ENCODE data around the gene RGS6. TPM values are rescaled to one million over a fixed set of nuclear protein-coding genes. Genes with fewer than 3 reads are reported as not detected.

RGS6 gene
- total RNA-seq, 2 experiments from 2014 or later: 0.13 to 0.38 TPM

GRCh38 chr14:72568296-72568992, 636.2 kb downstream of the RGS6 start:
- POLR2A ChIA-PET: no interaction called here
- CTCF ChIA-PET: no interaction called here

DNA sequence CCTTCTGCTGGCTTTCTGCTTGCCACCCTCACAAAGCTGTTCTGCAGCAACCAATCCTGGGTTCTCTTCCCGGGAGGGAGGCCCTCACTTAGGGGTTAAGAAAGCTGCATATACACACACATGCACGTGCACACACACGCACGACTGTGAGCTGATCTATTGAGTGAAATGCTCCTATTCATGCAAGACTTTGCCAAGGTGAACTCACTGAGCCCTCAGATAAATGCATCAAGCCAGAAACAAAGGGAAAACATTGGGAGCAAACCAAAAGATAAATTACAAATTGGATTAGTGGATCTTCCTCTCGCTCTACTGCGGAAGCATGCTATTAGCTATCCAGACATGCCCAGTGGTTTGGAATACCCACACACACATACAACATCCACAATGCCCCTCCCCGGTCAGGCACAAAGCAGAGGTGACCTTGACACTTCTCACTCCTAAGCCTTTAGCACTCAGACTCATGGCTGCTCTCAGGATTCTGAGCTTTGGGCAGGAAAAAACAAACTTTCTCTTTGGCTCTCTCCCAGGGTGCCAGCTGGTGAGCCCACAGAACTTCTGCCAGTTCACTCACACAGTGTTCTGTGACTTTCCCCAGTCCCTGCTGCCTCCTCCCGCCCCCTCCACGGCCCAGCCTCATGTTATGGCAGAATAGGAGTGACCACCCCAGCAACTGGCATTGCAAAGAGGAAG, 641.6 kb downstream of the RGS6 start:
- ChIA-PET CTCF (no interaction called here), POLR2A (no interaction called here)

GRCh38 chr14:72574715-72575114, 642.5 kb downstream of the RGS6 start:
- ChIA-PET POLR2A (no interaction called here), CTCF (no interaction called here)

DNA sequence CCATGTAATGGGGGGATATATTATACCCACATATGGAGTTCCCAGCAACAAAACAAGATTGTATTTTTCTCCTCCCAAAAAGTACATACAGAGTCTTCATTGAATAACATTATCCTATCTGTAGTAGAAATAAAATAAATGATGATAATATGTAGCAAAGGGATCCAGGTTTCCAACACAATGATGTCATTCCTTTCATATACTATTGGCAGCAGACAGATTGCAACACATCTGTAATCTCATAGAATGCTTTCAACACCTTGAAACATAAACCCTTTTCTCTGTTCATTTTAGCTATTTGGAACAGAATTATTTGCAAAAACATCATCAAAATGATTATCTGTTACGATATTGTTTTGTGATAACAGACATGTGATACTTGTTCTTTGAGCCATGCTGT, 644.0 kb downstream of the RGS6 start:
- CTCF ChIA-PET: no interaction called here
- POLR2A ChIA-PET: no interaction called here

- CTCF ChIA-PET: no interaction called here
Measured at GRCh38 chr14:72577521-72577920, 645.3 kb downstream of the RGS6 start.

DNA sequence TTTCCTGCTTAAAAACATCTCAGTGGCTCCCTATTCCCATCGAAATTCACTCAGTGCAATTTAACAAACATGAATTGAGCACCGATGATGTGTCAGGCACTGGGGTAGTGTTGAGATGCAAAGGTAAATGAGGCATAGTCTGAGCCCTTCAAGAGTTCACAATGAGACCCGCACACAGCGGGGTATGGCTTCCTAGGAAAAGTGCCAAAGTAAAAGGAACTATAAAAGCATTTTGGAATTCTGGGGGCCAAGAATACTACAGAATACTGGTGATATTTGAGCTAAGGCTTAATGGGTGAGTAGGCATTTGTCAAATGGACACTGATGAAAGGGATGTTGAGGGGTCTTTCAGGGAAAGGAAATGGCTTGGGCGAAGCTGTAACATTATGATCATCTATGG, 646.3 kb downstream of the RGS6 start:
- ChIA-PET POLR2A (no interaction called here), CTCF (no interaction called here)

More at GRCh38 chr14:72577521-72577920, 645.3 kb downstream of the RGS6 start:
- POLR2A ChIA-PET: no interaction called here

GRCh38 chr14:72582582-72582981, 650.4 kb downstream of the RGS6 start:
- ChIA-PET CTCF (no interaction called here), POLR2A (no interaction called here)

- ChIA-PET POLR2A (no interaction called here), CTCF (no interaction called here)
Measured at GRCh38 chr14:72583316-72584272, 651.4 kb downstream of the RGS6 start.

DNA sequence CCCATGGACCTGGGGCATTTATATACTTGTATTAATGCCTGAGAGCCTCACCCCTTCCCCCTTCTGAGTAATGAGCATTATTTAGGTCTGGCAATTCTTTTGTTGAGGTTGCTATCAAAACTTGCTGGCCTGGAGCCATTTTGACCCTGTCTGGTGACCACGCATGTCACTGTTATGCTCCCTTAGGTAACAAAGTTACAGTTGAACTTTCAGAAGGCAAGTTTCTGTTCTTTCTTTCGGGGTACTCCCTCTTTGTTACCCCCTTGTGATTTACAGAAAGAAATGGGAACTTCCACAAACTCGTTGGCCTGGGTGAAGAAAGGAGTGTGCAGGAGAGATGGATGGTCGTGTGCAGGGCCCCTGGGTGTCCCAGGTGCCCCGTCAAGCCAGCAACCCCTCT, 656.3 kb downstream of the RGS6 start:
- ChIA-PET CTCF (no interaction called here), POLR2A (no interaction called here)

GRCh38 chr14:72589652-72590051, 657.4 kb downstream of the RGS6 start:
- POLR2A ChIA-PET: no interaction called here
- CTCF ChIA-PET: no interaction called here

GRCh38 chr14:72590577-72590976, 658.3 kb downstream of the RGS6 start:
- ChIA-PET CTCF (no interaction called here), POLR2A (no interaction called here)

- POLR2A ChIA-PET: no interaction called here
- CTCF ChIA-PET: no interaction called here
Measured at GRCh38 chr14:72591391-72591790, 659.2 kb downstream of the RGS6 start.

DNA sequence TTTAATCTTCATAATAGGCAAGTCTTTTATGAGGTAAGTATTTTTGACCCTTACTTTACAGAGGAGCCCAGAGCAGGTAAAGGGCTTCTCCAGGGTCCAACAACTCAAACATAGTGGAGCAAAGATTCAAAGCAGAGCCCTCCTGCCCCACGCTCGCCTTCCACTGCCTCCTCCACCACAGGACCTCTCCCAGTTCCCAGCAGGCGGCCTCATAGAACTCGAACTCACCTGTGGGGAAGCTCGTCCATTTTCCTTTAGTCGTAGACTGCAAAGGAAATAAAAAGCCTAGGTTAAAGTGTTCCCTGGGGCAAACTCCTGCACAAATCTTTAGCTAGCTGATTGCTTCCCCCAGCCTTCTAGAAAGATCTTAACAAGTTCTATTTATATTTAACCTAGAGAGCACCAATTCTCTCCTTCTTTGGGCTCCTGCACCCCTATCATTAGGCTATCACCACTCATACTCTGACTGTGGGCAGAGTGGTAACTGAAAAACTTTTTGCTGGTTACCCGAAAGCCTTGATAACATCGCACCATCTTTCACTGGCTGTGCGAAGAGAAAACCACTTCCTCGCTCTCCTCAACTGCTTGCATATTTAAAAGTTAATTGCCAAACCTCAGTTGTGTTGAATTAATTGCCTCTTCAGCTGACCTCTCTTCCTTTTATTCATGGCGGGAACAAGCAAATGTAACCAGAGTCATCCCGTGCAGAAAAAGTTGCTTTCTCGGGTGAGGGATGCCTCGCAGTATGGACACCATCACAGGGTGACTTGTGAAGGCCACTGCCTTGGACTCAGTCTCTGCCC, 662.1 kb downstream of the RGS6 start:
- ChIA-PET CTCF (no interaction called here), POLR2A (no interaction called here)

DNA sequence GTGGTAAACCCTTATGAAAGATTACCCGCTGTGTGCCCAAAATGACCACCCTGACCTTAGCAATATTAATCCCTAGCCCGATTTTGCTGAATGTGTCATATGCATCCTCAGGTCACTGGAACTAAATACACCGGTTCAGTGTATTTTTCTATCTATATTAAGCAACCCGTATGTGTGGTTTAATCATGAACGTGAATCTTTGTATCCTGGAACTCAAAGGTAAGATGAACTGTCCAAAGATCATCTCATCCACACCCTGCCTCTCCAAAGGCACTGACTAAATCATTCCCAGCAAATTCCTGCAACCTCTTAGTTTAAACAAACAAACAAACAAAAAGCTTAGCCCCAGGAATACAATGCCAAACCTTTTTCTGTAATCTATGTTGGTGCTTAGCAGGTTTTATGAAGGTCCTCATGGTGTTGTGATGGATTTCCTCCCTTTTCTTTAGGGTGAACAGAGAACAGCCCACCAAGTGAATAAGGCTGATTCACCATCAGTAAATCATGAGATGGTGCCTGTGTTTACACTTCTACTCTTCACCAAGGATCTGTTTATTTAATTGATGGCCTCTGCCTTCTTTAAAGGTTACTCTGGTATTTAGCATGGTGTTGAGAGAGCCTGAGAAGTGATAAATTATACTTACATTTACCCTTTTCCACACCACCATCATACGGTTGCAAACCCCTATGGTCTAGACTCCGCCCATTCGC, 663.1 kb downstream of the RGS6 start:
- POLR2A ChIA-PET: no interaction called here
- CTCF ChIA-PET: no interaction called here

DNA sequence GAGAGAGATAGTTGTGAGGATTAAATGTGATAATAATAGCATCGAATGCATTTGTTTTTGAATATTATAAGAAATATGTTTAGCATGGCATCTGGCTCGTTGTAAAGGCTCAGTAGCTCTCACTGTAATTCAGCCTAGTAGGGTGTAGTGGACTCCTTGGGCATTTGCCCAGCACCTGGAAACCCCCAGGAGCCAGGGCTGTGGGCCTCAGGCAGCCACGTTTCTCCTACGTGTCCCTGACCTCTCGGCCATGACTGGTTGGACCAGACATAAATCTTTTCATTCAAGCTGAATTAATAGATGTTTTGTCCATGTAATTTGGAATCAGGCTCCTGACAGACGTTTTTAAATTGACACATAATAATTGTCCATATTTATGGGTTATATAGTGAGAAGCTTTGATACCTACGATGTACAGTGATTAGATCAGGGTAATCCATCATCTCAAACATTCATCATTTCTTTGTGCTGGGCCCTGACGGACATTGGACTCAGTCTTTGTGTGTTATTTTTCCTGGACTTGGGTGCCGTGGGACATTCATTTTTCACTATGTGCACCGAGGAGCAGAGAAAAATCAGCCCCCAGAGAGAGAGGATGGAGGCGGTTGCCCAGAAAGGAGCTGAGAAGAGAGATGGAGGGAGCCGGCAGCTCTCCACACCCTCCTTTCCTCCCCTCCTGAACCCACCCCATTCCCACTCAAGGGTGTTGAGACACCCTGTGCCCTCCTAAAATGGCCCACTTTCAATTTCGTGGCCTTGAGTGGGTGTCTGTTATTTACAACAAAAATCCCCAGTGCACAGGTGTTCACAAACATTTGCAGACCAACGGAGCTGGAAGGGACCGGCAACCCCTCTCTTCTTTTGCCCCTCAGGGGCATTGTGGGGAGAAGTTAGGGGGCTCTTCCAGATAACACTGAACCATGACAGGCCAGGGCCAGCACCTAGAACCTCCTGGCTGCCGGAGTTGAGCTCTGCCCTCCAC, 665.3 kb downstream of the RGS6 start:
- CTCF ChIA-PET: no interaction called here
- POLR2A ChIA-PET: no interaction called here

DNA sequence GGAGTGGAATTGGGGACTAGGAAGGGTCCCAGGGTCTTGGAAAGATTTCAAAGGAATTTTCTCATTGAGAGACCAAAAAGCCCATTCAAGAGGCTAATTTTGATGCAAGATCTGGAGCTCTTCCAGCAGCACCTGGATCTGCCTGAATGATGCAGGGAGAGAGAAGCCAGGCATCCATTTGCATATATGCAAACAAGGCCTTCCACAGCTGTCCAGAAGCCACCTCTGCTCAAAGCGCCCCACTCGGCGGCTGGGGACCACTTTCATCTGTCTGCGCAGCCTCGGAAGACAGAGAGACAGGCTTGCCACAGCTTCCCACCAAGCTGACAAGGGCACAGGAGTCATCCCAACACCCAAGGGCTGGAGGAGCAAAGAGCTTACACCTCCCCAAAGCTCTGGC, 666.1 kb downstream of the RGS6 start:
- POLR2A ChIA-PET: no interaction called here
- CTCF ChIA-PET: no interaction called here

- CTCF ChIA-PET: interaction anchor here (0.7 kb wide), 1 partner anchor 31 kb away, joined by 3 read pairs; no protein-coding TSS in a partner anchor
- POLR2A ChIA-PET: no interaction called here
Measured at GRCh38 chr14:72599579-72600470, 667.6 kb downstream of the RGS6 start.
